Measurements from ENCODE around the gene EIF4A3.

The EIF4A3 gene

GRCh38 chr17:80119271-80119791 is 27.6 kb downstream of the EIF4A3 start:
- TF ChIP-seq CTCF (IDR thresholded peaks at IDR 0.05; ENCODE audit: control extremely low read depth, extremely low read depth, low read depth, missing control alignments): no peak
- ChIA-PET POLR2A (interaction anchor here (0.6 kb wide), 1 partner anchor 21 kb away, joined by 3 read pairs; no protein-coding TSS in a partner anchor), CTCF (no interaction called here)
- no peak for DNase-seq (ENCODE audit: extremely low spot score)

- CTCF ChIA-PET: no interaction called here
Measured at GRCh38 chr17:80118601-80119270, 28.2 kb downstream of the EIF4A3 start.

GRCh38 chr17:80117491-80118401 is 29.2 kb downstream of the EIF4A3 start:
- no peak for TF ChIP-seq CTCF (IDR thresholded peaks at IDR 0.05; ENCODE audit: control extremely low read depth, extremely low read depth, low read depth, missing control alignments)
- ChIA-PET CTCF (interaction anchor here (3.1 kb wide), 1 partner anchor 17 kb away, joined by 16 read pairs; the partner anchor contains the start of gene GAA), POLR2A (interaction anchor here (1.0 kb wide), 1 partner anchor 8 kb away, joined by 3 read pairs; no protein-coding TSS in a partner anchor)
- DNase-seq (ENCODE audit: extremely low spot score): no peak

More at GRCh38 chr17:80118601-80119270, 28.2 kb downstream of the EIF4A3 start:
- TF ChIP-seq CTCF (IDR thresholded peaks at IDR 0.05; ENCODE audit: control extremely low read depth, extremely low read depth, low read depth, missing control alignments): no peak
- no peak for DNase-seq (ENCODE audit: extremely low spot score)
- POLR2A ChIA-PET: interaction anchor here (0.6 to 1.0 kb wide), 2 partner anchors 9 to 22 kb away, joined by 3 read pairs; no protein-coding TSS in a partner anchor

GRCh38 chr17:80116921-80117380 is 30.0 kb downstream of the EIF4A3 start:
- ChIA-PET POLR2A (no interaction called here), CTCF (interaction anchor here (1.1 to 3.1 kb wide), 2 partner anchors 11 to 16 kb away, joined by 5 to 16 read pairs; partner anchors contain the start of gene GAA)
- TF ChIP-seq CTCF (IDR thresholded peaks at IDR 0.05; ENCODE audit: control extremely low read depth, extremely low read depth, low read depth, missing control alignments): no peak
- no peak for DNase-seq (ENCODE audit: extremely low spot score)

- ChIA-PET POLR2A (no interaction called here), CTCF (interaction anchor here (1.1 to 3.1 kb wide), 2 partner anchors 11 to 15 kb away, joined by 5 to 16 read pairs; partner anchors contain the start of gene GAA)
- no peak for DNase-seq (ENCODE audit: extremely low spot score)
- TF ChIP-seq CTCF (IDR thresholded peaks at IDR 0.05; ENCODE audit: control extremely low read depth, extremely low read depth, low read depth, missing control alignments): no peak
Measured at GRCh38 chr17:80116276-80116920, 30.5 kb downstream of the EIF4A3 start.
